ENCODE measurements around the gene COL6A3.

COL6A3 gene

GRCh38 chr2:237457388-237457941 lies 43.5 kb upstream of the COL6A3 start:
- H3K4me1 ChIP-seq (ENCODE audit: insufficient read depth, poor library complexity, severe bottlenecking): peaks cover 27% of the 10 kb centered on the region
- H3K27me3 ChIP-seq (ENCODE audit: insufficient read depth, poor library complexity, severe bottlenecking): no peaks in the 10 kb centered on the region
- H3K36me3 ChIP-seq (ENCODE audit: low read depth): no peaks in the 10 kb centered on the region
- H3K4me3 ChIP-seq (ENCODE audit: severe bottlenecking): no peak overlapping the region
- no peak for TF ChIP-seq CTCF (IDR thresholded peaks at IDR 0.05; ENCODE audit: poor library complexity, severe bottlenecking)
- H3K9me3 ChIP-seq (ENCODE audit: severe bottlenecking): peaks cover 2% of the 10 kb centered on the region
- H3K27ac ChIP-seq (ENCODE audit: poor library complexity, severe bottlenecking): no peak overlapping the region
- no peak for ATAC-seq (ENCODE audit: low read depth)
- DNase-seq (ENCODE audit: low spot score): no peak

GRCh38 chr2:237456200-237456843 lies 42.4 kb upstream of the COL6A3 start:
- Histone ChIP-seq H3K27ac (ENCODE audit: poor library complexity, severe bottlenecking) (no peak overlapping the region), H3K4me3 (ENCODE audit: severe bottlenecking) (no peak overlapping the region), H3K36me3 (ENCODE audit: low read depth) (no peaks in the 10 kb centered on the region), H3K27me3 (ENCODE audit: insufficient read depth, poor library complexity, severe bottlenecking) (no peaks in the 10 kb centered on the region), H3K4me1 (ENCODE audit: insufficient read depth, poor library complexity, severe bottlenecking) (peaks cover 27% of the 10 kb centered on the region), H3K9me3 (ENCODE audit: severe bottlenecking) (peaks cover 2% of the 10 kb centered on the region)
- no peak for TF ChIP-seq CTCF (IDR thresholded peaks at IDR 0.05; ENCODE audit: poor library complexity, severe bottlenecking)
- peak; percentile 41; the same call in 2 of the 3 replicates for ATAC-seq (ENCODE audit: low read depth)
- DNase-seq (ENCODE audit: low spot score): no peak

GRCh38 chr2:237455764-237456163 lies 41.8 kb upstream of the COL6A3 start:
- DNase-seq (ENCODE audit: low spot score): no peak
- Histone ChIP-seq H3K4me1 (ENCODE audit: insufficient read depth, poor library complexity, severe bottlenecking) (peaks cover 27% of the 10 kb centered on the region), H3K27ac (ENCODE audit: poor library complexity, severe bottlenecking) (no peak overlapping the region), H3K36me3 (ENCODE audit: low read depth) (no peaks in the 10 kb centered on the region), H3K4me3 (ENCODE audit: severe bottlenecking) (no peak overlapping the region), H3K27me3 (ENCODE audit: insufficient read depth, poor library complexity, severe bottlenecking) (no peaks in the 10 kb centered on the region), H3K9me3 (ENCODE audit: severe bottlenecking) (peaks cover 2% of the 10 kb centered on the region)
- ATAC-seq (ENCODE audit: low read depth): no peak
- TF ChIP-seq CTCF (IDR thresholded peaks at IDR 0.05; ENCODE audit: poor library complexity, severe bottlenecking): no peak

- DNase-seq (ENCODE audit: low spot score) (no peak), ATAC-seq (ENCODE audit: low read depth) (no peak)
- no peaks in the 10 kb centered on the region for H3K36me3 ChIP-seq (ENCODE audit: low read depth)
- no peak overlapping the region for H3K4me3 ChIP-seq (ENCODE audit: severe bottlenecking)
- H3K27me3 ChIP-seq (ENCODE audit: insufficient read depth, poor library complexity, severe bottlenecking): no peaks in the 10 kb centered on the region
- TF ChIP-seq CTCF (IDR thresholded peaks at IDR 0.05; ENCODE audit: poor library complexity, severe bottlenecking): no peak
- H3K4me1 ChIP-seq (ENCODE audit: insufficient read depth, poor library complexity, severe bottlenecking): peaks cover 9% of the 10 kb centered on the region
- no peak overlapping the region for H3K27ac ChIP-seq (ENCODE audit: poor library complexity, severe bottlenecking)
- H3K9me3 ChIP-seq (ENCODE audit: severe bottlenecking): peaks cover 2% of the 10 kb centered on the region
Measured at GRCh38 chr2:237453671-237454070, 39.7 kb upstream of the COL6A3 start.

GRCh38 chr2:237452861-237453260 lies 38.9 kb upstream of the COL6A3 start:
- Histone ChIP-seq H3K9me3 (ENCODE audit: severe bottlenecking) (peaks cover 2% of the 10 kb centered on the region), H3K27ac (ENCODE audit: poor library complexity, severe bottlenecking) (no peak overlapping the region), H3K36me3 (ENCODE audit: low read depth) (no peaks in the 10 kb centered on the region), H3K4me3 (ENCODE audit: severe bottlenecking) (no peak overlapping the region), H3K27me3 (ENCODE audit: insufficient read depth, poor library complexity, severe bottlenecking) (no peaks in the 10 kb centered on the region), H3K4me1 (ENCODE audit: insufficient read depth, poor library complexity, severe bottlenecking) (peaks cover 9% of the 10 kb centered on the region)
- DNase-seq (ENCODE audit: low spot score) (no peak), ATAC-seq (ENCODE audit: low read depth) (no peak)
- no peak for TF ChIP-seq CTCF (IDR thresholded peaks at IDR 0.05; ENCODE audit: poor library complexity, severe bottlenecking)
